Neural progenitor cell (in vitro differentiated cells): ENCODE measurements around the gene METTL4.

Experiments
- EZH2 ChIP-seq: fragments of 200-600 bp; sonication (generic); IDR thresholded peaks from 2 replicates; pipeline ENCODE4 v1.6.1; 2017; ENCODE audit warnings: antibody characterized with exemption, mild to moderate bottlenecking, moderate library complexity
- EZH2phosphoT487 ChIP-seq: fragments of 200-600 bp; sonication (generic); IDR thresholded peaks from 2 replicates; pipeline ENCODE4 v1.6.1; 2017; ENCODE audit warnings: antibody characterized with exemption
- TF ChIP-seq, protein P1 (sequence below): fragments of 200-600 bp; sonication (generic); IDR thresholded peaks from 2 replicates; pipeline ENCODE4 v1.5.1; 2017; ENCODE audit warnings: antibody characterized with exemption, mild to moderate bottlenecking

DNA sequence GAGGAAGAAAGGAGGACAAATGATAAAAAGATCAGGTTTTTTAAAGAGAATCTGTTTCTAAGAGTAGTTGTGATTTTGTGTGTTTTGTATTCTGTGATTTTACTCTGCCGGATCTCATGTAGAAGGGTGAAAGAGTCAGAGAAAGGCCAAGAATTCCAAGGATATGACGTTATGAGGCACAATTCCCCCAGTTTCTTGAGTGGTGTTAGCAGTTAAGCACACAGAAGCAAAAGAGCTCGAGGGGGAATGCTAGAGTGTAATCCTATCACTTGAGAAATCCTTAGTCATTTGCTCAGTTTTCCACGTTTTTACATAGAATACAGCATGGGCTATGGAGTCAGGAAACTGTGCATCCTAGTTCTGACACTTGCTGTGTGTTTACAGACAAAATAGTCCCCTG is 34.8 kb downstream of the METTL4 start:
- TF ChIP-seq, protein P1, sequence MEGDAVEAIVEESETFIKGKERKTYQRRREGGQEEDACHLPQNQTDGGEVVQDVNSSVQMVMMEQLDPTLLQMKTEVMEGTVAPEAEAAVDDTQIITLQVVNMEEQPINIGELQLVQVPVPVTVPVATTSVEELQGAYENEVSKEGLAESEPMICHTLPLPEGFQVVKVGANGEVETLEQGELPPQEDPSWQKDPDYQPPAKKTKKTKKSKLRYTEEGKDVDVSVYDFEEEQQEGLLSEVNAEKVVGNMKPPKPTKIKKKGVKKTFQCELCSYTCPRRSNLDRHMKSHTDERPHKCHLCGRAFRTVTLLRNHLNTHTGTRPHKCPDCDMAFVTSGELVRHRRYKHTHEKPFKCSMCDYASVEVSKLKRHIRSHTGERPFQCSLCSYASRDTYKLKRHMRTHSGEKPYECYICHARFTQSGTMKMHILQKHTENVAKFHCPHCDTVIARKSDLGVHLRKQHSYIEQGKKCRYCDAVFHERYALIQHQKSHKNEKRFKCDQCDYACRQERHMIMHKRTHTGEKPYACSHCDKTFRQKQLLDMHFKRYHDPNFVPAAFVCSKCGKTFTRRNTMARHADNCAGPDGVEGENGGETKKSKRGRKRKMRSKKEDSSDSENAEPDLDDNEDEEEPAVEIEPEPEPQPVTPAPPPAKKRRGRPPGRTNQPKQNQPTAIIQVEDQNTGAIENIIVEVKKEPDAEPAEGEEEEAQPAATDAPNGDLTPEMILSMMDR = no peak
- no peak for TF ChIP-seq EZH2
- no peak for TF ChIP-seq EZH2phosphoT487
